Measurements from ENCODE around the gene LLCFC1. TPM values are rescaled to one million over a fixed set of nuclear protein-coding genes. Genes with fewer than 3 reads are reported as not detected.

Gene LLCFC1
- not detected in 2 replicates for total RNA-seq (2014; rRNA removed; shearing (Covaris generic))

GRCh38 chr7:142939226-142939910 lies at the start of gene LLCFC1:
Gene LLCFC1 (plus strand): TSS chr7:142939484. CDS start chr7:142939622, 138 bp downstream.
- DNase-seq (ENCODE audit: low spot score): no peak

GRCh38 chr7:142889816-142890215 lies 49.5 kb upstream of the LLCFC1 start:
- DNase-seq (ENCODE audit: low spot score): no peak

- DNase-seq (ENCODE audit: low spot score): no peak
These were observed 48.3 kb upstream of the LLCFC1 start for GRCh38 chr7:142890874-142891485.

GRCh38 chr7:142891490-142892082 lies 47.7 kb upstream of the LLCFC1 start:
- no peak for DNase-seq (ENCODE audit: low spot score)

- no peak for DNase-seq (ENCODE audit: low spot score)
These were observed 46.3 kb upstream of the LLCFC1 start for GRCh38 chr7:142892951-142893350.

- DNase-seq (ENCODE audit: low spot score): no peak
These were observed 44.9 kb upstream of the LLCFC1 start for GRCh38 chr7:142894112-142894984.

- DNase-seq (ENCODE audit: low spot score): no peak
These were observed 44.2 kb upstream of the LLCFC1 start for GRCh38 chr7:142894985-142895593.

- no peak for DNase-seq (ENCODE audit: low spot score)
These were observed 43.1 kb upstream of the LLCFC1 start for GRCh38 chr7:142896151-142896550.

- no peak for DNase-seq (ENCODE audit: low spot score)
These were observed 42.4 kb upstream of the LLCFC1 start for GRCh38 chr7:142896741-142897379.

- DNase-seq (ENCODE audit: low spot score): no peak
These were observed 41.6 kb upstream of the LLCFC1 start for GRCh38 chr7:142897691-142898090.

GRCh38 chr7:142898377-142899170 lies 40.7 kb upstream of the LLCFC1 start:
- DNase-seq (ENCODE audit: low spot score): no peak

- DNase-seq (ENCODE audit: low spot score): no peak
These were observed 39.6 kb upstream of the LLCFC1 start for GRCh38 chr7:142899661-142900060.

- DNase-seq (ENCODE audit: low spot score): no peak
These were observed 37.6 kb upstream of the LLCFC1 start for GRCh38 chr7:142901426-142902259.

- no peak for DNase-seq (ENCODE audit: low spot score)
These were observed 35.2 kb upstream of the LLCFC1 start for GRCh38 chr7:142904128-142904527.

GRCh38 chr7:142905759-142906158 lies 33.5 kb upstream of the LLCFC1 start:
- no peak for DNase-seq (ENCODE audit: low spot score)

GRCh38 chr7:142906643-142907042 lies 32.6 kb upstream of the LLCFC1 start:
- no peak for DNase-seq (ENCODE audit: low spot score)

- no peak for DNase-seq (ENCODE audit: low spot score)
These were observed 31.0 kb upstream of the LLCFC1 start for GRCh38 chr7:142908290-142908689.

GRCh38 chr7:142908921-142909890 lies 30.1 kb upstream of the LLCFC1 start:
- peak; percentile 42 for DNase-seq (ENCODE audit: low spot score)
